Measurements from ENCODE around the gene CNDP2.

CNDP2 gene

GRCh38 chr18:74531043-74531442 is 34.9 kb downstream of the CNDP2 start:
- Histone ChIP-seq H3K4me2 (ENCODE audit: low read length) (no peak overlapping the region), H3K9me3 (ENCODE audit: low read length) (no peaks in the 10 kb centered on the region), H3K79me2 (ENCODE audit: insufficient read depth, low read length) (no peaks in the 10 kb centered on the region), H3K27ac (ENCODE audit: low read depth, low read length, poor library complexity, severe bottlenecking) (no peak overlapping the region), H3K9me2 (ENCODE audit: low read depth, low read length) (no peaks in the 10 kb centered on the region), H3K27me3 (ENCODE audit: insufficient read depth, low read length) (0 out of 2 replicates have a peak, but pooled peaks cover 12% of the 10 kb centered on the region), H3K4me1 (ENCODE audit: insufficient read depth, low read length, severe bottlenecking) (no peaks in the 10 kb centered on the region), H2AFZ (ENCODE audit: low read length) (no peak overlapping the region), H3K9ac (ENCODE audit: low read length) (no peak overlapping the region), H3K4me3 (ENCODE audit: low read depth, low read length, poor library complexity, severe bottlenecking) (no peak overlapping the region), H3K36me3 (ENCODE audit: insufficient read depth, low read length) (no peaks in the 10 kb centered on the region), H3F3A (ENCODE audit: insufficient read depth, low read length) (no peaks in the 10 kb centered on the region), H4K20me1 (ENCODE audit: insufficient read depth, low read length) (no peaks in the 10 kb centered on the region)
- TF ChIP-seq, protein P1, sequence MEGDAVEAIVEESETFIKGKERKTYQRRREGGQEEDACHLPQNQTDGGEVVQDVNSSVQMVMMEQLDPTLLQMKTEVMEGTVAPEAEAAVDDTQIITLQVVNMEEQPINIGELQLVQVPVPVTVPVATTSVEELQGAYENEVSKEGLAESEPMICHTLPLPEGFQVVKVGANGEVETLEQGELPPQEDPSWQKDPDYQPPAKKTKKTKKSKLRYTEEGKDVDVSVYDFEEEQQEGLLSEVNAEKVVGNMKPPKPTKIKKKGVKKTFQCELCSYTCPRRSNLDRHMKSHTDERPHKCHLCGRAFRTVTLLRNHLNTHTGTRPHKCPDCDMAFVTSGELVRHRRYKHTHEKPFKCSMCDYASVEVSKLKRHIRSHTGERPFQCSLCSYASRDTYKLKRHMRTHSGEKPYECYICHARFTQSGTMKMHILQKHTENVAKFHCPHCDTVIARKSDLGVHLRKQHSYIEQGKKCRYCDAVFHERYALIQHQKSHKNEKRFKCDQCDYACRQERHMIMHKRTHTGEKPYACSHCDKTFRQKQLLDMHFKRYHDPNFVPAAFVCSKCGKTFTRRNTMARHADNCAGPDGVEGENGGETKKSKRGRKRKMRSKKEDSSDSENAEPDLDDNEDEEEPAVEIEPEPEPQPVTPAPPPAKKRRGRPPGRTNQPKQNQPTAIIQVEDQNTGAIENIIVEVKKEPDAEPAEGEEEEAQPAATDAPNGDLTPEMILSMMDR (IDR thresholded peaks at IDR 0.05; ENCODE audit: low read length): no peak
- TF ChIP-seq EZH2 (IDR thresholded peaks at IDR 0.05; ENCODE audit: borderline replicate concordance, low read length): no peak

DNA sequence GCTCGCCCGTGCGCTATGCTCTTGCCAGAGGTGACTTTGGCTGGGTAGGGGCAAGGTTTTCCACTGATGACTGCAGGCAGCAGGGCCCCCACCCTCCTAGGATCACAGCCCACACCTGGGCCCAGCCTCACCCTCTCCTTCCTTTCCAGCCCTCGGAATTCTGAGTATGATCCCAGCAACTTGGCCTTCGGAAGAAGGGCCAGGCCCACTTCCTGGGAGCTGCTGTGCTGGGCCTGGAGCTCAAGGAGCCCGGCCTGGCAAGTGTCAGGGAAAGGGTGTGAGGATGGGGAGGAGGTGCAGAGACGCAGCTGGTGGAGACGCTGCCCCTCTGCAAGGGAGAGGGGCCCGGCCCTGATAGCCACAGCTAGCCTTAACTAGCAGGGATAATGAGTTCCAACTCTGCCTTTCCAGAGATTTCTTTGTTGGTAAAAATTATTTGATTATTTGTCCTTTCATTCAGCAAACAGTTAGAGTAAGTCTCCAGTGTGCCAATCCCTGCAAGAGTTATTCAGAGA is 36.4 kb downstream of the CNDP2 start:
- Histone ChIP-seq H4K20me1 (ENCODE audit: insufficient read depth, low read length) (no peaks in the 10 kb centered on the region), H3K4me3 (ENCODE audit: low read depth, low read length, poor library complexity, severe bottlenecking) (no peak overlapping the region), H3K9me2 (ENCODE audit: low read depth, low read length) (no peaks in the 10 kb centered on the region)

DNA sequence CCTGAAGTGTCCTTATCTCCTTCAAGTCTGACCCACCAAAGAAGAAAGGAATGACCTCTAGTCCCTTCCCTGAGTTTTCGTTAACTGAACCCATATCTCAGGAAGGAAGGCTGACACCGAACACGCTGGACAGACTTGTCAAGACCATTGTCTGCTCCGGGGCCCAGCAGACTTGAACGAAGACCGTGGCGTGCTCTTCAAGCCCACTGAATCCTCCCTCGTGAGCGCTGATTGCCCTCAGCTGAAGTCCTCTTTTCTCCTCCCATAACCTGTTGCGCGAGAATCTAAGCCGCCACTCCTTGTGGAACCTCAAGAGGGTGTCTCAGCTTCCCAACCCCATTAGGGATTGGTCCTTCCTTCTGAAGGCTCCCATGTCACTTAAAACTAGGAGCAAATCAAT is 37.5 kb downstream of the CNDP2 start:
- H3K27me3 ChIP-seq (ENCODE audit: insufficient read depth, low read length): 0 out of 2 replicates have a peak, but pooled peaks cover 12% of the 10 kb centered on the region
- H3K9me3 ChIP-seq (ENCODE audit: low read length): no peaks in the 10 kb centered on the region
- no peaks in the 10 kb centered on the region for H4K20me1 ChIP-seq (ENCODE audit: insufficient read depth, low read length)
- no peaks in the 10 kb centered on the region for H3F3A ChIP-seq (ENCODE audit: insufficient read depth, low read length)
- H3K9me2 ChIP-seq (ENCODE audit: low read depth, low read length): no peaks in the 10 kb centered on the region
- no peaks in the 10 kb centered on the region for H3K36me3 ChIP-seq (ENCODE audit: insufficient read depth, low read length)
- no peaks in the 10 kb centered on the region for H3K79me2 ChIP-seq (ENCODE audit: insufficient read depth, low read length)
- H3K9ac ChIP-seq (ENCODE audit: low read length): no peak overlapping the region
- no peaks in the 10 kb centered on the region for H3K4me1 ChIP-seq (ENCODE audit: insufficient read depth, low read length, severe bottlenecking)
- no peak overlapping the region for H3K27ac ChIP-seq (ENCODE audit: low read depth, low read length, poor library complexity, severe bottlenecking)
- no peak overlapping the region for H3K4me3 ChIP-seq (ENCODE audit: low read depth, low read length, poor library complexity, severe bottlenecking)
- TF ChIP-seq, protein P1 (IDR thresholded peaks at IDR 0.05; ENCODE audit: low read length): no peak
- TF ChIP-seq EZH2 (IDR thresholded peaks at IDR 0.05; ENCODE audit: borderline replicate concordance, low read length): no peak
- H2AFZ ChIP-seq (ENCODE audit: low read length): no peak overlapping the region
- H3K4me2 ChIP-seq (ENCODE audit: low read length): no peak overlapping the region

More for the DNA sequence above, 36.4 kb downstream of the CNDP2 start:
- H3K4me2 ChIP-seq (ENCODE audit: low read length): no peak overlapping the region
- H3K36me3 ChIP-seq (ENCODE audit: insufficient read depth, low read length): no peaks in the 10 kb centered on the region
- H3K79me2 ChIP-seq (ENCODE audit: insufficient read depth, low read length): no peaks in the 10 kb centered on the region
- 0 out of 2 replicates have a peak, but pooled peaks cover 12% of the 10 kb centered on the region for H3K27me3 ChIP-seq (ENCODE audit: insufficient read depth, low read length)
- no peak overlapping the region for H3K9ac ChIP-seq (ENCODE audit: low read length)
- TF ChIP-seq EZH2 (IDR thresholded peaks at IDR 0.05; ENCODE audit: borderline replicate concordance, low read length): no peak
- TF ChIP-seq, protein P1 (IDR thresholded peaks at IDR 0.05; ENCODE audit: low read length): no peak
- H3K27ac ChIP-seq (ENCODE audit: low read depth, low read length, poor library complexity, severe bottlenecking): no peak overlapping the region
- no peaks in the 10 kb centered on the region for H3K4me1 ChIP-seq (ENCODE audit: insufficient read depth, low read length, severe bottlenecking)
- H3K9me3 ChIP-seq (ENCODE audit: low read length): no peaks in the 10 kb centered on the region
- H3F3A ChIP-seq (ENCODE audit: insufficient read depth, low read length): no peaks in the 10 kb centered on the region
- no peak overlapping the region for H2AFZ ChIP-seq (ENCODE audit: low read length)

All from OCI-LY1 (cell line).